Psoas muscle (tissue), 8 donors: ENCODE measurements around the gene XPOT. TPM values are rescaled to one million over a fixed set of nuclear protein-coding genes. Genes with fewer than 3 reads are reported as not detected.

Source experiments
- ATAC-seq, 4 donors: fragments of 200-7000 bp; cut with Tn5 transposase; one replicate each; pipeline ENCODE4 v1.9.1; 2020; ENCODE audit warnings: moderate library complexity in 3 of 4, mild to moderate bottlenecking in 2 of 4
- DNase-seq, 2 donors: peaks; one replicate each; pipeline ENCODE4 v3.0.0-alpha.2; 2020
- H3K27ac ChIP-seq: fragments of 200-600 bp; one replicate; pipeline ENCODE4 v1.8.0; 2022
- H3K27me3 ChIP-seq, 3 donors: fragments of 200-600 bp in 1 of 3; one replicate each; pipeline versions ENCODE4 v1.6.1 to v1.8.0; 2013 to 2022; ENCODE audit warnings: low read length in 2 of 3, mild to moderate bottlenecking in 2 of 3, moderate library complexity in 1 of 3; ENCODE audit not compliant: insufficient read depth in 3 of 3
- H3K36me3 ChIP-seq, 2 donors: fragments of 200-600 bp in 1 of 2; one replicate each; pipeline versions ENCODE4 v1.6.1 to v1.8.0; 2013 to 2022; ENCODE audit warnings: low read depth in 1 of 2, mild to moderate bottlenecking in 1 of 2, moderate library complexity in 1 of 2; ENCODE audit not compliant: insufficient read depth in 1 of 2
- H3K4me1 ChIP-seq: fragments of 200-600 bp; one replicate; pipeline ENCODE4 v1.8.0; 2022
- H3K4me3 ChIP-seq: fragments of 200-600 bp; one replicate; pipeline ENCODE4 v1.8.0; 2022; ENCODE audit warnings: mild to moderate bottlenecking
- H3K9me3 ChIP-seq: fragments of 200-600 bp; one replicate; pipeline ENCODE4 v1.8.0; 2022
- WGBS, 3 donors: extraction: QIAGEN DNeasy Blood & Tissue Kit; methylation state at CpG; one replicate each; pipeline versions ENCODE4 v1.1.6 to v1.1.7; 2013; 5-methylcytosine and 5-hydroxymethylcytosine counted together
- intact Hi-C, 2 donors: fragments of 100-400 bp; cut with DNase I; formaldehyde crosslinking; loops; one replicate each; pipeline versions ENCODE4 v1.11.0 to v1.14.2; 2022
- polyA plus RNA-seq, 3 donors: library from polyadenylated mRNA; stranded (reverse); fragments of 200-250 nt; gene quantifications; one replicate each; pipeline ENCODE4 v1.2.3, GENCODE V29; 2013
- total RNA-seq, 4 donors: library from RNA; stranded (reverse); fragmentation: NEBNext Ultra II Directional in 2 of 4; extraction: Animal tissue kit (Norgen Biotek cat#: 25700) in 2 of 4; gene quantifications; one replicate each; pipeline versions ENCODE4 v1.2.1 to v1.2.4, GENCODE V29; 2021 to 2023
- TF ChIP-seq, protein P1 (sequence below): fragments of 200-600 bp; IDR thresholded peaks from one replicate; pipeline ENCODE4 v1.8.0; 2022; ENCODE audit warnings: antibody characterized with exemption
- donor health status: healthy with polysubstance abuse.
- donor health status: DM: no; HTN: no; CAD: no; lungs with moderate emphysema.
- donor health status: Bipolar disorder and iron deficiency.
- donor health status: healthy.
- donor health status: DM: yes; HTN: yes; CAD: no.
- donor health status: DM: no; HTN: no; CAD: no.
- donor health status: DM: no; HTN: no; CAD: no.
- donor health status: DM: yes; HTN: yes; CAD: no.

XPOT gene
- total and polyA plus RNA-seq, 7 donors, result 17.1 to 48.7 (median 35.1) TPM

DNA sequence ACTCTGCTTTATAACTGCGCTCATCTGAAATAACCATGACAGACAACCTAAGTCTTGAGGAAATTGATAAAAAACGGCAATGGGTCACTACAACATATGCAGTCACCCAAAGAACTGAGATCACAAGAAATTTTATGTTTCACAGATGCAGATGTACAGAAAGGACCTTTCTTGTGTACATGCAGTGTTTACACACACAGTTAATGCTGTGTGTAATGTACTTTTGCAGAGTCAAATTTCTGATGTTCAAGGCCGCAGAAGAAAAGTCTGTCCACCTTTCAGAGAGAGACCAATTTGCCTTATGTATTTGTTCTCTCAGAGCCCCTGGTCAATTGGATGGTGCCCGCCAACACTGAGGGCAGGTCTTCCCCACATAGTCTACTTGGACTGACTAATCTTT is 24.8 kb downstream of the XPOT start:
- DNase-seq, result no peak
- Histone ChIP-seq H3K27me3 (no peaks in the 10 kb centered on the region), H3K9me3 (no peaks in the 10 kb centered on the region), H3K27ac (no peak overlapping the region), H3K36me3 (peaks cover 26 to 100% of the 10 kb centered on the region in 2 donors), H3K4me1 (no peaks in the 10 kb centered on the region), H3K4me3 (no peak overlapping the region)
- TF ChIP-seq, protein P1, sequence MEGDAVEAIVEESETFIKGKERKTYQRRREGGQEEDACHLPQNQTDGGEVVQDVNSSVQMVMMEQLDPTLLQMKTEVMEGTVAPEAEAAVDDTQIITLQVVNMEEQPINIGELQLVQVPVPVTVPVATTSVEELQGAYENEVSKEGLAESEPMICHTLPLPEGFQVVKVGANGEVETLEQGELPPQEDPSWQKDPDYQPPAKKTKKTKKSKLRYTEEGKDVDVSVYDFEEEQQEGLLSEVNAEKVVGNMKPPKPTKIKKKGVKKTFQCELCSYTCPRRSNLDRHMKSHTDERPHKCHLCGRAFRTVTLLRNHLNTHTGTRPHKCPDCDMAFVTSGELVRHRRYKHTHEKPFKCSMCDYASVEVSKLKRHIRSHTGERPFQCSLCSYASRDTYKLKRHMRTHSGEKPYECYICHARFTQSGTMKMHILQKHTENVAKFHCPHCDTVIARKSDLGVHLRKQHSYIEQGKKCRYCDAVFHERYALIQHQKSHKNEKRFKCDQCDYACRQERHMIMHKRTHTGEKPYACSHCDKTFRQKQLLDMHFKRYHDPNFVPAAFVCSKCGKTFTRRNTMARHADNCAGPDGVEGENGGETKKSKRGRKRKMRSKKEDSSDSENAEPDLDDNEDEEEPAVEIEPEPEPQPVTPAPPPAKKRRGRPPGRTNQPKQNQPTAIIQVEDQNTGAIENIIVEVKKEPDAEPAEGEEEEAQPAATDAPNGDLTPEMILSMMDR, result no peak
- intact Hi-C loops, result loop anchor here (5.0 to 10.0 kb wide), 3 partner anchors 58 to 306 kb away; no protein-coding TSS in a partner anchor
- no peak for ATAC-seq
- 88 to 93% (median 90%) methylated on average over 4 of the region's 4 CpGs for WGBS, 3 donors

DNA sequence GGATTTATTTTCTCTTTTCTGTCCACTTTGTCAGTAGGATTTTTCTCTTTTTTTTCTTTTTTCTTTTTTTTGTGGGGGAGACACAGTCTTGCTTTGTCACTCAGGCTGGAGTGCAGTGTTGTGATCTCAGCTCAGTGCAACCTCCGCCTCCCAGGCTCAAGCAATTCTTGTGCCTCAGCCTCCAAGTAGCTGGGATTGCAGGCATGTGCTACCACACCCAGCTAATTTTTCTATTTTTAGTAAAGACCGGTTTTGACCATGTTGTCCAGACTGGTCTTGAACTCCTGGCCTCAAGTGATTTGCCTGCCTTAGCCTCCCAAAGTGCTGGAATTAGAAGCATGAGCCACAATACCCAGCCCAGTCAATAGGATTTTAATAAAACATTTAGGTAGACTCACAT is 26.7 kb downstream of the XPOT start:
- H3K4me3 ChIP-seq, result no peak overlapping the region
- TF ChIP-seq, protein P1, result no peak
- no peaks in the 10 kb centered on the region for H3K9me3 ChIP-seq
- 69 to 95% (median 75%) methylated on average over 2 of the region's 2 CpGs for WGBS, 3 donors
- no peak overlapping the region for H3K27ac ChIP-seq
- no peaks in the 10 kb centered on the region for H3K27me3 ChIP-seq
- intact Hi-C loops, result loop anchor here in 1 of 2 donors (10.0 kb wide), 1 partner anchor 314 kb away; no protein-coding TSS in a partner anchor
- DNase-seq (no peak), ATAC-seq (no peak)
- H3K36me3 ChIP-seq, result peaks cover 26 to 100% of the 10 kb centered on the region in 2 donors
- no peaks in the 10 kb centered on the region for H3K4me1 ChIP-seq

- Histone ChIP-seq H3K36me3 (peaks cover 24 to 100% of the 10 kb centered on the region in 2 donors), H3K27me3 (no peaks in the 10 kb centered on the region), H3K9me3 (no peaks in the 10 kb centered on the region), H3K4me1 (no peaks in the 10 kb centered on the region), H3K4me3 (no peak overlapping the region), H3K27ac (no peak overlapping the region)
- intact Hi-C loops, result loop anchor here in 1 of 2 donors (10.0 kb wide), 1 partner anchor 313 kb away; no protein-coding TSS in a partner anchor
- TF ChIP-seq, protein P1, result no peak
- WGBS, 3 donors, result 96 to 99% (median 97%) methylated on average over 4 of the region's 4 CpGs
- DNase-seq (no peak), ATAC-seq (no peak)
Observed at GRCh38 chr12:64431791-64432190, 27.6 kb downstream of the XPOT start.

DNA sequence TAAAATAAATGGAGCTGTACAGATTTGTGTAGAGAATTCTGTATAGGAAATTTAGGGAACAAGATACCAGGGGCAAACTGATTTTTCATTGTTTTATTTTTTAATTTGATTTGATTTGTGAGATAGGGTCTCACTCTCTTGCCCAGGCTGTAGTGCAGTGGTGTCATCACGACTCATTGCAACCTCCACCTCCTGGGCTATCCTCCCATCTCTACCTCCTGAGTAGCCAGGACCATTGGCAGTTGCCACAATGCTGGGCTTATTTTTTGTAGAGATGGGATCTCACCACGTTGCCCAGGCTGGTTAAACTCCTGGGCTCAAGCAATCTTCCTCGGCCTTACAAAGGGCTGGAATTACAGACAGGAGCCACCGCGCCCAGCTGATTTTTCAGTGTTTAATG is 29.7 kb downstream of the XPOT start:
- peaks cover 28 to 100% of the 10 kb centered on the region in 2 donors for H3K36me3 ChIP-seq
- DNase-seq (no peak), ATAC-seq (no peak)
- no peak overlapping the region for H3K4me3 ChIP-seq
- no peak overlapping the region for H3K27ac ChIP-seq
- no peaks in the 10 kb centered on the region for H3K27me3 ChIP-seq
- WGBS, 3 donors, result 91 to 96% (median 93%) methylated on average over 5 of the region's 5 CpGs
- intact Hi-C loops, result loop anchor here in 1 of 2 donors (10.0 kb wide), 1 partner anchor 311 kb away; no protein-coding TSS in a partner anchor
- TF ChIP-seq, protein P1, result no peak
- no peaks in the 10 kb centered on the region for H3K4me1 ChIP-seq
- no peaks in the 10 kb centered on the region for H3K9me3 ChIP-seq

DNA sequence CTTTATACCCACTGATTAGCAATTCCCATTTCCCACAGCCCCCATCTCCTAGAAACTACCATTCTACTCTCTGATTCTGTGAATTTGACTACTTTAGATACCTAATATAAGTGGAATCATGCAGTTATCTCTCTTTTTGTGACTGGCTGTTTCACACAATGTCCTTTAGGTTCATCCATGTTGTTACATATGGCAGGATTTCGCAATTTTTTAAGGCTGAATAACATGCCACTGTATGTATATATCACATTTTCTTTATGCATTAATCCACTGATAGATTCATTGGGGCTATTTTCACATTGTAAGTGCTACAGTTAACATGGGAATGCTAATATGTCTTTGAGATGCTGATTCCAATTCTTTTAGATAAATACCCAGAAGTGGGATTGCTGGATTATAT is 35.9 kb downstream of the XPOT start:
- Histone ChIP-seq H3K27ac (no peak overlapping the region), H3K9me3 (no peaks in the 10 kb centered on the region), H3K4me3 (no peak overlapping the region), H3K36me3 (peaks cover 20 to 100% of the 10 kb centered on the region in 2 donors), H3K27me3 (no peaks in the 10 kb centered on the region), H3K4me1 (no peaks in the 10 kb centered on the region)
- ATAC-seq (no peak), DNase-seq (no peak)
- TF ChIP-seq, protein P1, result no peak
- 99 to 100% (median 100%) methylated on average over 1 of the region's 1 CpG for WGBS, 3 donors
- intact Hi-C loops, result no loop called here
